K562 (cell line): ENCODE data around the gene ZSWIM4. TPM values are rescaled to one million over a fixed set of nuclear protein-coding genes. Genes with fewer than 3 reads are reported as not detected.

Source experiments
- ARNT ChIP-seq, 2 experiments: fragments of 450-650 bp; IDR thresholded peaks; 2 replicates each; pipeline ENCODE4 v1.6.1; 2016; ENCODE audit warnings: mild to moderate bottlenecking in 1 of 2
- CBX3 ChIP-seq, 2 experiments: IDR thresholded peaks; 1 replicate in 1 of 2; 2 replicates in 1 of 2; pipeline ENCODE4 v1.6.1; 2012; ENCODE audit warnings: inconsistent platforms in 2 of 2, low read length in 2 of 2, borderline replicate concordance in 1 of 2, control low read depth in 1 of 2
- CCNT2 ChIP-seq: IDR thresholded peaks from 2 replicates; pipeline ENCODE4 v1.6.1; 2011; ENCODE audit warnings: borderline replicate concordance, low read depth, mild to moderate bottlenecking, moderate library complexity, mixed read lengths, low read length; ENCODE audit not compliant: insufficient read length; ENCODE audit errors: extremely low read depth
- CREBBP ChIP-seq: IDR thresholded peaks from one replicate; pipeline ENCODE4 v1.6.1; 2012; ENCODE audit warnings: low read depth, mild to moderate bottlenecking, control low read depth, inconsistent platforms, low read length
- DACH1 ChIP-seq: fragments of 450-650 bp; IDR thresholded peaks from 2 replicates; pipeline ENCODE4 v1.6.1; 2018; ENCODE audit not compliant: partially characterized antibody
- ESRRA ChIP-seq: fragments of 450-650 bp; IDR thresholded peaks from 2 replicates; pipeline ENCODE4 v1.6.1; 2014; ENCODE audit warnings: low read depth, mild to moderate bottlenecking, moderate library complexity, borderline replicate concordance
- FOXJ2 ChIP-seq: fragments of 200-800 bp; sonication (Bioruptor generic); IDR thresholded peaks from 2 replicates; pipeline ENCODE4 v1.6.1; 2016; ENCODE audit warnings: missing genetic modification characterization, missing compliant biosample characterization
- FOXP1 ChIP-seq: sonication (generic); formaldehyde crosslinking; IDR thresholded peaks from 2 replicates; pipeline ENCODE4 v1.8.0; 2022; ENCODE audit warnings: mild to moderate bottlenecking, missing genetic modification reagents
- HDAC3 ChIP-seq: fragments of 450-650 bp; IDR thresholded peaks from 2 replicates; pipeline ENCODE4 v1.6.1; 2018; ENCODE audit warnings: borderline replicate concordance, mild to moderate bottlenecking, moderate library complexity; ENCODE audit not compliant: partially characterized antibody
- HLTF ChIP-seq: fragments of 450-650 bp; IDR thresholded peaks from 2 replicates; pipeline ENCODE4 v1.6.1; 2016
- IFI16 ChIP-seq: fragments of 250-450 bp; sonication (Bioruptor Pico); IDR thresholded peaks from 2 replicates; pipeline ENCODE4 v2.1.2; 2022; ENCODE audit warnings: mild to moderate bottlenecking, inconsistent platforms
- KLF6 ChIP-seq: fragments of 250-450 bp; sonication (Bioruptor Pico); IDR thresholded peaks from 2 replicates; pipeline ENCODE4 v1.4.0; 2020; ENCODE audit warnings: mild to moderate bottlenecking, moderate library complexity, borderline replicate concordance
- LARP7 ChIP-seq: fragments of 450-650 bp; IDR thresholded peaks from 2 replicates; pipeline ENCODE4 v1.6.1; 2016
- MBD2 ChIP-seq: sonication (generic); IDR thresholded peaks from 2 replicates; pipeline ENCODE4 v1.6.1; 2016; ENCODE audit warnings: low read depth, borderline replicate concordance
- MCM7 ChIP-seq, 2 experiments: fragments of 450-650 bp; IDR thresholded peaks; 2 replicates each; pipeline ENCODE4 v1.6.1; 2016 to 2018
- NCOA2 ChIP-seq, 2 experiments: fragments of 450-650 bp; IDR thresholded peaks; 2 replicates each; pipeline ENCODE4 v1.6.1; 2018; ENCODE audit warnings: mild to moderate bottlenecking in 2 of 2, moderate library complexity in 1 of 2; ENCODE audit not compliant: partially characterized antibody in 2 of 2
- NCOA4 ChIP-seq: fragments of 450-650 bp; IDR thresholded peaks from 2 replicates; pipeline ENCODE4 v1.6.1; 2018; ENCODE audit warnings: mild to moderate bottlenecking; ENCODE audit not compliant: partially characterized antibody
- NFE2L1 ChIP-seq: fragments of 450-650 bp; IDR thresholded peaks from 2 replicates; pipeline ENCODE4 v1.6.1; 2016; ENCODE audit warnings: missing genetic modification characterization, low read depth, mild to moderate bottlenecking, missing compliant biosample characterization, moderate library complexity, borderline replicate concordance
- PCBP2 ChIP-seq: fragments of 200-400 bp; formaldehyde crosslinking; IDR thresholded peaks from 2 replicates; pipeline ENCODE4 v1.6.1; 2018; ENCODE audit warnings: low read length, low read depth, mild to moderate bottlenecking, moderate library complexity; ENCODE audit not compliant: poor library complexity, severe bottlenecking
- POLR2H ChIP-seq: IDR thresholded peaks from 2 replicates; pipeline ENCODE4 v1.6.1; 2016; ENCODE audit warnings: missing genetic modification characterization, low read depth, mild to moderate bottlenecking, control low read depth, missing compliant biosample characterization, moderate library complexity
- PYGO2 ChIP-seq: fragments of 450-650 bp; IDR thresholded peaks from 2 replicates; pipeline ENCODE4 v1.6.1; 2016; ENCODE audit warnings: mild to moderate bottlenecking, missing genetic modification characterization, moderate library complexity, missing compliant biosample characterization
- RBM17 ChIP-seq: fragments of 200-400 bp; formaldehyde crosslinking; IDR thresholded peaks from 2 replicates; pipeline ENCODE4 v1.6.1; 2017; ENCODE audit warnings: low read depth, mild to moderate bottlenecking, low read length, borderline replicate concordance
- RUNX1 ChIP-seq: sonication (generic); IDR thresholded peaks from 2 replicates; pipeline ENCODE4 v1.6.1; 2016; ENCODE audit warnings: antibody characterized with exemption, low read depth
- SIN3A ChIP-seq, 2 experiments: fragments of 150-350 bp in 1 of 2; IDR thresholded peaks; 2 replicates each; pipeline ENCODE4 v1.6.1; 2011 to 2016; ENCODE audit warnings: borderline replicate concordance in 2 of 2, low read depth in 2 of 2, low read length in 2 of 2, mild to moderate bottlenecking in 2 of 2, moderate library complexity in 2 of 2; ENCODE audit not compliant: control insufficient read depth in 1 of 2
- SRSF3 ChIP-seq: fragments of 200-400 bp; formaldehyde crosslinking; IDR thresholded peaks from 2 replicates; pipeline ENCODE4 v1.6.1; 2016; ENCODE audit warnings: mild to moderate bottlenecking, low read length, moderate library complexity; ENCODE audit not compliant: insufficient read depth
- STAG1 ChIP-seq: sonication (generic); formaldehyde crosslinking; IDR thresholded peaks from 2 replicates; pipeline ENCODE4 v1.5.0; 2020; ENCODE audit warnings: missing genetic modification reagents, borderline replicate concordance
- XRCC3 ChIP-seq: fragments of 450-650 bp; IDR thresholded peaks from 2 replicates; pipeline ENCODE4 v1.6.1; 2017; ENCODE audit warnings: mild to moderate bottlenecking, moderate library complexity
- ZBED1 ChIP-seq: IDR thresholded peaks from 2 replicates; pipeline ENCODE4 v1.6.1; 2014
- ZBTB17 ChIP-seq: fragments of 450-650 bp; formaldehyde crosslinking; IDR thresholded peaks from 2 replicates; pipeline ENCODE4 v1.4.0; 2020; ENCODE audit warnings: mild to moderate bottlenecking
- ZNF175 ChIP-seq: fragments of 200-800 bp; sonication (Bioruptor generic); IDR thresholded peaks from 2 replicates; pipeline ENCODE4 v1.6.1; 2016; ENCODE audit warnings: low read depth, mild to moderate bottlenecking, missing genetic modification characterization, missing compliant biosample characterization
- ZNF444 ChIP-seq: fragments of 250-450 bp; sonication (Bioruptor Pico); IDR thresholded peaks from 2 replicates; pipeline ENCODE4 v1.4.0; 2020; ENCODE audit warnings: mild to moderate bottlenecking, moderate library complexity
- polyA plus RNA-seq, 8 experiments: library from polyadenylated mRNA; depleted of rRNA in 4 of 8; stranded (reverse) in 5 of 8; unstranded in 3 of 8; fragments of >200 nt; fragmentation: Nextera tagmentation in 2 of 8; fragmentation: Illumina TruSeq in 1 of 8; extraction: Ambion mirVana in 2 of 8; extraction: Trizol in 1 of 8; gene quantifications; 2 replicates each; pipeline versions ENCODE4 v1.2.1 to v1.2.3, GENCODE V29; 2011 to 2014; ENCODE audit warnings: inconsistent platforms in 1 of 8, missing spikeins in 1 of 8
- total RNA-seq, 7 experiments: library from RNA; depleted of rRNA in 6 of 7; stranded (reverse); fragments of >200 nt in 6 of 7; fragmentation: Illumina TruSeq in 2 of 7; extraction: Trizol in 2 of 7; gene quantifications; 2 replicates each; pipeline versions ENCODE4 v1.2.1 to v1.2.3, GENCODE V29; 2011 to 2021; ENCODE audit warnings: low replicate concordance in 1 of 7

The ZSWIM4 gene
- total and polyA plus RNA-seq, 9 of the 15 experiments (the other 6 are each of a cell fraction or from before 2014, with no cell fraction given): 0.25 to 3.7 (median 0.79) TPM; not detected in 2

GRCh38 chr19:13847407-13848339, 52.4 kb downstream of the ZSWIM4 start (continued):
- TF ChIP-seq ZNF444 (CRISPR knock-in tag) (peak; percentile 97), HDAC3 (peak; percentile 61), SIN3A (IDR thresholded peaks at IDR 0.05; ENCODE audit: borderline replicate concordance in 2 of 2, control insufficient read depth in 1 of 2, low read depth in 2 of 2, low read length in 2 of 2) (peak in 1 of 2 experiments; percentile 55; a peak in 1 of 4 replicates), ESRRA (0 out of 2 replicates have a peak, but pooled peaks have one; percentile 32), NCOA2 (IDR thresholded peaks at IDR 0.05; ENCODE audit: partially characterized antibody in 2 of 2) (no peak), CCNT2 (peak; percentile 76), SRSF3 (0 out of 2 replicates have a peak, but pooled peaks have one; percentile 45), FOXJ2 (peak; percentile 73; the same call in 1 of the 2 replicates), FOXP1 (CRISPR knock-in tag) (no peak), HLTF (peak; percentile 64; the same call in 1 of the 2 replicates), RBM17 (no peak), IFI16 (CRISPR knock-in tag) (no peak), XRCC3 (no peak), ZBTB17 (CRISPR knock-in tag) (peak; percentile 34; the same call in 1 of the 2 replicates), RUNX1 (peak; percentile 58; the same call in 1 of the 2 replicates), KLF6 (CRISPR knock-in tag) (no peak), ARNT (IDR thresholded peaks at IDR 0.05) (peak in 1 of 2 experiments; percentile 71; a peak in 2 of 4 replicates), PYGO2 (tag) (no peak), PCBP2 (no peak), NCOA4 (peak; percentile 83), MBD2 (peak; percentile 62), CREBBP (no peak), NFE2L1 (tag) (no peak), POLR2H (tag) (peak; percentile 86), CBX3 (IDR thresholded peaks at IDR 0.05; ENCODE audit: borderline replicate concordance in 1 of 2, low read length in 2 of 2) (peak in 1 of 2 experiments; percentile 50; a peak in 1 of 3 replicates), DACH1 (peak; percentile 41), MCM7 (IDR thresholded peaks at IDR 0.05) (peak in 1 of 2 experiments; percentile 48; a peak in 1 of 4 replicates), ZNF175 (CRISPR knock-in tag) (no peak), ZBED1 (no peak), STAG1 (CRISPR knock-in tag) (no peak), LARP7 (no peak)
